ENCODE data around the gene SCPEP1.

DNA sequence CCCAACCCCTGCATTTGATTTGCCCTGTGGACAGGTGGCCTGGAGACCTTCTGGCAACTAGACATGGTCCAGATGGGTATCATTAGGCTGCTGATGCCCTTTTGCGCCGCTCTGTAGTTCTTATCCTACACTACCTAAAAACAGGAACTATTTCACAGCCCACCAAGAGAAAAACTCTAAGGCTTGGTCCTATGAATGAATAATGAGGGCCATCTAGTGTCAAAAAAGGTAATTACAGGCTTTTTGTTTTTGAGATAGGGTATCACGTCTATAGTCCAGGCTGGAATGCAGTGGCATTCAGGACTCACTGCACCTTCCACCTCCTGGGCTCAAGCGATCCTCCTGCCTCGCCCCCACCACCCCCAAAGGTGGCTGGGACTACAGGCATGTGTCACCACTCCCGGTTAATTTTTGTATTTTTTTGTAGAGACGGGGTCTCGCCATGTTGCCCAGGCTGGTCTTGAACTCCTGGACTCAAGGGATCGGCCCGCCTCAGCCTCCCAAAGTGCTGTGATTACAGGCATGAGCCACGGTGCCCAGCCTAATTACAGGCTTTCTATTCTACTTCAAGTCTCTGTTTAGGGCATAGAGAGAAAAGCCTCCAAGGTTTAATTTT lies 38.0 kb upstream of the SCPEP1 start:
- no peak for TF ChIP-seq POLR2AphosphoS5 (IDR thresholded peaks at IDR 0.05)
- TF ChIP-seq, protein P1, sequence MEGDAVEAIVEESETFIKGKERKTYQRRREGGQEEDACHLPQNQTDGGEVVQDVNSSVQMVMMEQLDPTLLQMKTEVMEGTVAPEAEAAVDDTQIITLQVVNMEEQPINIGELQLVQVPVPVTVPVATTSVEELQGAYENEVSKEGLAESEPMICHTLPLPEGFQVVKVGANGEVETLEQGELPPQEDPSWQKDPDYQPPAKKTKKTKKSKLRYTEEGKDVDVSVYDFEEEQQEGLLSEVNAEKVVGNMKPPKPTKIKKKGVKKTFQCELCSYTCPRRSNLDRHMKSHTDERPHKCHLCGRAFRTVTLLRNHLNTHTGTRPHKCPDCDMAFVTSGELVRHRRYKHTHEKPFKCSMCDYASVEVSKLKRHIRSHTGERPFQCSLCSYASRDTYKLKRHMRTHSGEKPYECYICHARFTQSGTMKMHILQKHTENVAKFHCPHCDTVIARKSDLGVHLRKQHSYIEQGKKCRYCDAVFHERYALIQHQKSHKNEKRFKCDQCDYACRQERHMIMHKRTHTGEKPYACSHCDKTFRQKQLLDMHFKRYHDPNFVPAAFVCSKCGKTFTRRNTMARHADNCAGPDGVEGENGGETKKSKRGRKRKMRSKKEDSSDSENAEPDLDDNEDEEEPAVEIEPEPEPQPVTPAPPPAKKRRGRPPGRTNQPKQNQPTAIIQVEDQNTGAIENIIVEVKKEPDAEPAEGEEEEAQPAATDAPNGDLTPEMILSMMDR (IDR thresholded peaks at IDR 0.05) = peak; percentile 64 to 76 (median 66)
